AML-193 (cell line): ENCODE measurements around the gene CD93.

ENCODE experiments used
- DNase-seq, 2 experiments: peaks; one replicate each; lab custom pipeline; 2025; lab: John Stamatoyannopoulos, UW

The CD93 gene

GRCh38 chr20:23034721-23035671, 51.1 kb downstream of the CD93 start, which contains the start of gene SSTR4:
Gene SSTR4, plus strand, starts transcription at chr20:23035312. Its CDS starts 172 bp downstream, at chr20:23035484.
- DNase-seq: no peak

GRCh38 chr20:23033918-23034317, 52.2 kb downstream of the CD93 start:
- DNase-seq: no peak

GRCh38 chr20:23032750-23033078, 53.4 kb downstream of the CD93 start:
- DNase-seq: no peak

GRCh38 chr20:23032056-23032749, 53.9 kb downstream of the CD93 start:
- no peak for DNase-seq

- no peak for DNase-seq
These were observed 54.8 kb downstream of the CD93 start for GRCh38 chr20:23031346-23031745.
